ENCODE data around the gene CPD. TPM values are rescaled to one million over a fixed set of nuclear protein-coding genes. Genes with fewer than 3 reads are reported as not detected.

The CPD gene
- polyA plus RNA-seq, 1 of the 3 experiments (the other 2 are of a cell fraction) = 12.5 TPM

DNA sequence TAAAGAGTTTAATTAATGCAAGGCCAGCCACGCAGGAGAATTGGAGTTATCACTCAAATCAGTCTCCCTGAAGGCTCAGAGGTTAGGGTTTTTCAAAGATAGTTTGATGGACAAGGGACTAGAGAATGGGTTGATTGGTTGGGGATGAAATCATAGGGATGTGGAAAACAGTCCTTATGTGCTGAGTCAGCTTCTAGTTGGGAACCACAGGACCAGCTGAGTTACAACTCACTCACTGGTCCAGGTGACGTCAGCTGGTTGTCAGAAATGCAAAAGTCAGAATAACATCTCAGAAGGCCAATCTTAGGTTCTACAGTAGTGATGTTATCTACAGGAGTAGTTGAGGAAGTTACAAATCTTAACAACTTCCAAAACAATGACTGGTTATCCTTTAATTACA, 47.6 kb downstream of the CPD start:
- no peaks in the 10 kb centered on the region for H3K79me2 ChIP-seq (ENCODE audit: insufficient read depth)
- no peaks in the 10 kb centered on the region for H3K27me3 ChIP-seq (ENCODE audit: insufficient read depth)
- no peak overlapping the region for H3K4me3 ChIP-seq (ENCODE audit: low read depth in 2 of 2, low read length in 1 of 2)
- no peak overlapping the region for H3K9ac ChIP-seq
- no peak overlapping the region for H3K4me2 ChIP-seq
- 92% methylated on average over 2 of the region's 2 CpGs for WGBS (ENCODE audit: low lambda C conversion rate)
- peaks cover 22 to 45% of the 10 kb centered on the region in 2 experiments for H3K36me3 ChIP-seq (replicated peaks in 1 of 2; ENCODE audit: control insufficient read depth in 1 of 2, insufficient read depth in 2 of 2, low read length in 1 of 2)
- peaks cover 20% of the 10 kb centered on the region for H3F3A ChIP-seq (replicated peaks; ENCODE audit: insufficient read depth)
- no peaks in the 10 kb centered on the region for H3K9me3 ChIP-seq
- ChIA-PET CTCF (interaction anchor here (0.6 kb wide), 1 partner anchor 172 kb away, joined by 3 read pairs; no protein-coding TSS in a partner anchor), POLR2A (no interaction called here)
- no peak overlapping the region for H2AFZ ChIP-seq (ENCODE audit: low read depth)
- H3K27ac ChIP-seq (ENCODE audit: low read depth in 2 of 2, low read length in 1 of 2) = no peak overlapping the region
- peaks cover 0 to 3% of the 10 kb centered on the region in 2 experiments; a peak in 2 of 4 replicates for H3K4me1 ChIP-seq (ENCODE audit: control insufficient read depth in 1 of 2, insufficient read depth in 2 of 2, low read depth in 1 of 2, low read length in 1 of 2)
- no peaks in the 10 kb centered on the region for H4K20me1 ChIP-seq (ENCODE audit: insufficient read depth)
- TF ChIP-seq EP300 (IDR thresholded peaks at IDR 0.05; ENCODE audit: borderline replicate concordance in 1 of 2, low read depth in 1 of 2, low read length in 1 of 2) (no peak), GABPA (IDR thresholded peaks at IDR 0.05; ENCODE audit: low read depth) (no peak), RCOR1 (IDR thresholded peaks at IDR 0.05; ENCODE audit: low read length) (no peak), CHD2 (IDR thresholded peaks at IDR 0.05; ENCODE audit: low read length, partially characterized antibody) (no peak), MEF2A (IDR thresholded peaks at IDR 0.05; ENCODE audit: borderline replicate concordance, low read depth) (no peak), TEAD4 (IDR thresholded peaks at IDR 0.05; ENCODE audit: borderline replicate concordance, insufficient read depth) (no peak), NFIC (IDR thresholded peaks at IDR 0.05; ENCODE audit: borderline replicate concordance) (no peak)
- TF ChIP-seq, protein P1, sequence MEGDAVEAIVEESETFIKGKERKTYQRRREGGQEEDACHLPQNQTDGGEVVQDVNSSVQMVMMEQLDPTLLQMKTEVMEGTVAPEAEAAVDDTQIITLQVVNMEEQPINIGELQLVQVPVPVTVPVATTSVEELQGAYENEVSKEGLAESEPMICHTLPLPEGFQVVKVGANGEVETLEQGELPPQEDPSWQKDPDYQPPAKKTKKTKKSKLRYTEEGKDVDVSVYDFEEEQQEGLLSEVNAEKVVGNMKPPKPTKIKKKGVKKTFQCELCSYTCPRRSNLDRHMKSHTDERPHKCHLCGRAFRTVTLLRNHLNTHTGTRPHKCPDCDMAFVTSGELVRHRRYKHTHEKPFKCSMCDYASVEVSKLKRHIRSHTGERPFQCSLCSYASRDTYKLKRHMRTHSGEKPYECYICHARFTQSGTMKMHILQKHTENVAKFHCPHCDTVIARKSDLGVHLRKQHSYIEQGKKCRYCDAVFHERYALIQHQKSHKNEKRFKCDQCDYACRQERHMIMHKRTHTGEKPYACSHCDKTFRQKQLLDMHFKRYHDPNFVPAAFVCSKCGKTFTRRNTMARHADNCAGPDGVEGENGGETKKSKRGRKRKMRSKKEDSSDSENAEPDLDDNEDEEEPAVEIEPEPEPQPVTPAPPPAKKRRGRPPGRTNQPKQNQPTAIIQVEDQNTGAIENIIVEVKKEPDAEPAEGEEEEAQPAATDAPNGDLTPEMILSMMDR (IDR thresholded peaks at IDR 0.05) = no peak
- DNase-seq = no peak
- H3K9me2 ChIP-seq = no peaks in the 10 kb centered on the region

DNA sequence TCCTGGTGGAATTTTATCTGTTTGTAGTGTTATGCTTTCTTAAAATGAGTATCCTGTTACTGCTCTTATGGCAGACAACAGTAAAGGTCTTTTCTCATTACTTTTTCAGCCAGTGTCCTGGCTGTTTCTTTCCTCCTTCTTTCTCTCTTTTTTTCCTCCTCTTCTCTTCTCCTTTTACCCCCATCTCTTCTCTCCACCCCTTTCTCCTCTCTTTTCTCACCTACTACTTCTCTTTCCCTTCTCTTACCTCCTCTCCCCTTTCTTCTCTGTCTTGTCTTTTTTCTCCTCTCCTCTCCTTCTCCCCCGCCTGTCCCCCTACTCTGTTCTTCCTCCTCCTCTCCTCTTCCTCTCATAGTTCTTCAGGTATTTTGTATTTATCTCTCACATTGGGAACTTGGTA, 48.9 kb downstream of the CPD start:
- CTCF ChIA-PET = no interaction called here

DNA sequence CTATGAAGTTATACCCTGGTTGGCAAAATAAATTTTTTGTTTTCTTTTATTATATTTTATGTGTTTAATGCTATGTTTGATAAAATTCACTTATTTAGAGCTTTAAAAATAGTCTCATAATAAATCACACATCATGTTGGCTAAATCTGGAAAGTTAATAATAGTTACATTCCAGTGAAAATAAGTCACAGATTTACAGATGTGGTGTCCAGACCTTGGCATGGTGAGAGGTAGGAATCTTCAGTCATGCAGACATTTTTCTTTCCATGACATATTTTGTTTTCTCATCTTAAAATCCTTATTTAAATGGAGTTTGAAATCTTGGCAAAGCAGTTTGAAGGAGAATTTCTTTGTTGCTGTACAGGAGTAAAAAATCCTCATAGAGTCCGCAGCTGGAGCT, 50.4 kb downstream of the CPD start:
- no peaks in the 10 kb centered on the region for H4K20me1 ChIP-seq (ENCODE audit: insufficient read depth)
- no peak overlapping the region for H2AFZ ChIP-seq (ENCODE audit: low read depth)
- no peak overlapping the region for H3K4me2 ChIP-seq
- no peaks in the 10 kb centered on the region for H3K9me2 ChIP-seq
- no peaks in the 10 kb centered on the region for H3K27me3 ChIP-seq (ENCODE audit: insufficient read depth)
- H3K79me2 ChIP-seq (ENCODE audit: insufficient read depth) = no peaks in the 10 kb centered on the region
- H3K9ac ChIP-seq = no peak overlapping the region
- H3K4me1 ChIP-seq (ENCODE audit: control insufficient read depth in 1 of 2, insufficient read depth in 2 of 2, low read depth in 1 of 2, low read length in 1 of 2) = peaks cover 0 to 9% of the 10 kb centered on the region in 2 experiments; a peak in 1 of 4 replicates
- H3K4me3 ChIP-seq (ENCODE audit: low read depth in 2 of 2, low read length in 1 of 2) = no peak overlapping the region
- peaks cover 16 to 33% of the 10 kb centered on the region in 2 experiments for H3K36me3 ChIP-seq (replicated peaks in 1 of 2; ENCODE audit: control insufficient read depth in 1 of 2, insufficient read depth in 2 of 2, low read length in 1 of 2)
- DNase-seq = no peak
- ChIA-PET POLR2A (no interaction called here), CTCF (interaction anchor here (0.6 to 1.4 kb wide), 2 partner anchors 9 to 106 kb away, joined by 3 read pairs; no protein-coding TSS in a partner anchor)
- WGBS (ENCODE audit: low lambda C conversion rate) = 92% methylated on average over 1 of the region's 1 CpG
- H3F3A ChIP-seq (replicated peaks; ENCODE audit: insufficient read depth) = peaks cover 24% of the 10 kb centered on the region
- peak overlapping the region; percentile 18 to 82; a peak in 3 of 4 replicates for H3K27ac ChIP-seq (ENCODE audit: low read depth in 2 of 2, low read length in 1 of 2)
- no peaks in the 10 kb centered on the region for H3K9me3 ChIP-seq
- TF ChIP-seq CHD2 (IDR thresholded peaks at IDR 0.05; ENCODE audit: low read length, partially characterized antibody) (no peak), SMC3 (IDR thresholded peaks at IDR 0.05; ENCODE audit: low read depth, low read length) (no peak), SIN3A (IDR thresholded peaks at IDR 0.05; ENCODE audit: borderline replicate concordance, low read depth, low read length) (no peak), YY1 (IDR thresholded peaks at IDR 0.05; ENCODE audit: low read depth) (no peak), MXI1 (IDR thresholded peaks at IDR 0.05; ENCODE audit: low read depth, low read length) (no peak), JUND (IDR thresholded peaks at IDR 0.05) (0 out of 2 replicates have a peak, but pooled peaks have one; percentile 3), MEF2A (IDR thresholded peaks at IDR 0.05; ENCODE audit: borderline replicate concordance, low read depth) (peak; percentile 90), FOXM1 (IDR thresholded peaks at IDR 0.05; ENCODE audit: low read depth) (no peak), EP300 (IDR thresholded peaks at IDR 0.05; ENCODE audit: borderline replicate concordance in 1 of 2, low read depth in 1 of 2, low read length in 1 of 2) (peak in 1 of 2 experiments; percentile 49; a peak in 1 of 4 replicates), FOSL2 (IDR thresholded peaks at IDR 0.05; ENCODE audit: borderline replicate concordance, low read depth) (no peak)
- TF ChIP-seq, protein P2, sequence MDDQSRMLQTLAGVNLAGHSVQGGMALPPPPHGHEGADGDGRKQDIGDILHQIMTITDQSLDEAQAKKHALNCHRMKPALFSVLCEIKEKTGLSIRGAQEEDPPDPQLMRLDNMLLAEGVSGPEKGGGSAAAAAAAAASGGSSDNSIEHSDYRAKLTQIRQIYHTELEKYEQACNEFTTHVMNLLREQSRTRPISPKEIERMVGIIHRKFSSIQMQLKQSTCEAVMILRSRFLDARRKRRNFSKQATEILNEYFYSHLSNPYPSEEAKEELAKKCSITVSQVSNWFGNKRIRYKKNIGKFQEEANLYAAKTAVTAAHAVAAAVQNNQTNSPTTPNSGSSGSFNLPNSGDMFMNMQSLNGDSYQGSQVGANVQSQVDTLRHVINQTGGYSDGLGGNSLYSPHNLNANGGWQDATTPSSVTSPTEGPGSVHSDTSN (IDR thresholded peaks at IDR 0.05) = peak; percentile 54
- TF ChIP-seq, protein P3, sequence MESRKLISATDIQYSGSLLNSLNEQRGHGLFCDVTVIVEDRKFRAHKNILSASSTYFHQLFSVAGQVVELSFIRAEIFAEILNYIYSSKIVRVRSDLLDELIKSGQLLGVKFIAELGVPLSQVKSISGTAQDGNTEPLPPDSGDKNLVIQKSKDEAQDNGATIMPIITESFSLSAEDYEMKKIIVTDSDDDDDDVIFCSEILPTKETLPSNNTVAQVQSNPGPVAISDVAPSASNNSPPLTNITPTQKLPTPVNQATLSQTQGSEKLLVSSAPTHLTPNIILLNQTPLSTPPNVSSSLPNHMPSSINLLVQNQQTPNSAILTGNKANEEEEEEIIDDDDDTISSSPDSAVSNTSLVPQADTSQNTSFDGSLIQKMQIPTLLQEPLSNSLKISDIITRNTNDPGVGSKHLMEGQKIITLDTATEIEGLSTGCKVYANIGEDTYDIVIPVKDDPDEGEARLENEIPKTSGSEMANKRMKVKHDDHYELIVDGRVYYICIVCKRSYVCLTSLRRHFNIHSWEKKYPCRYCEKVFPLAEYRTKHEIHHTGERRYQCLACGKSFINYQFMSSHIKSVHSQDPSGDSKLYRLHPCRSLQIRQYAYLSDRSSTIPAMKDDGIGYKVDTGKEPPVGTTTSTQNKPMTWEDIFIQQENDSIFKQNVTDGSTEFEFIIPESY (IDR thresholded peaks at IDR 0.05; ENCODE audit: borderline replicate concordance, low read depth) = no peak

More for the DNA sequence above, 48.9 kb downstream of the CPD start:
- Histone ChIP-seq H3K27ac (ENCODE audit: low read depth in 2 of 2, low read length in 1 of 2) (no peak overlapping the region), H3K4me3 (ENCODE audit: low read depth in 2 of 2, low read length in 1 of 2) (no peak overlapping the region), H3K79me2 (ENCODE audit: insufficient read depth) (no peaks in the 10 kb centered on the region), H3K9ac (no peak overlapping the region), H3K9me3 (no peaks in the 10 kb centered on the region), H3K27me3 (ENCODE audit: insufficient read depth) (no peaks in the 10 kb centered on the region), H2AFZ (ENCODE audit: low read depth) (no peak overlapping the region), H3K4me2 (no peak overlapping the region), H3K4me1 (ENCODE audit: control insufficient read depth in 1 of 2, insufficient read depth in 2 of 2, low read depth in 1 of 2, low read length in 1 of 2) (peaks cover 0 to 3% of the 10 kb centered on the region in 2 experiments; a peak in 1 of 4 replicates), H4K20me1 (ENCODE audit: insufficient read depth) (no peaks in the 10 kb centered on the region), H3F3A (replicated peaks; ENCODE audit: insufficient read depth) (peaks cover 16% of the 10 kb centered on the region), H3K9me2 (no peaks in the 10 kb centered on the region), H3K36me3 (replicated peaks in 1 of 2; ENCODE audit: control insufficient read depth in 1 of 2, insufficient read depth in 2 of 2, low read length in 1 of 2) (peaks cover 27 to 41% of the 10 kb centered on the region in 2 experiments)
- POLR2A ChIA-PET = no interaction called here
- WGBS (ENCODE audit: low lambda C conversion rate) = 97% methylated on average over 1 of the region's 1 CpG
- DNase-seq = no peak
- TF ChIP-seq SMC3 (IDR thresholded peaks at IDR 0.05; ENCODE audit: low read depth, low read length) = no peak
- no peak for TF ChIP-seq FOXJ3 (CRISPR knock-in tag; IDR thresholded peaks at IDR 0.05)
- no peak for TF ChIP-seq TAF1 (IDR thresholded peaks at IDR 0.05; ENCODE audit: borderline replicate concordance, low read depth, low read length)
